SK-N-SH treated with all-trans-retinoic acid at 6 μM for 48 hours (cell line): ENCODE data around the gene RNF144B.

Experiments used
- ATAC-seq: fragments of 200-7000 bp; cut with Tn5 transposase; 3 replicates; pipeline ENCODE4 v1.9.1; 2020; ENCODE audit warnings: mild to moderate bottlenecking, moderate library complexity
- ARNTL ChIP-seq: fragments of 450-650 bp; formaldehyde crosslinking; IDR thresholded peaks from 2 replicates; pipeline ENCODE4 v1.5.0; 2020; ENCODE audit warnings: low read depth, mild to moderate bottlenecking, moderate library complexity, borderline replicate concordance
- BACH2 ChIP-seq: fragments of 250-450 bp; sonication (Bioruptor Pico); IDR thresholded peaks from 2 replicates; pipeline ENCODE4 v1.9.0; 2021; ENCODE audit warnings: mild to moderate bottlenecking, borderline replicate concordance
- CSDC2 ChIP-seq: fragments of 250-450 bp; sonication (Bioruptor Pico); IDR thresholded peaks from 2 replicates; pipeline ENCODE4 v1.5.0; 2020; ENCODE audit warnings: mild to moderate bottlenecking, moderate library complexity
- CSRNP3 ChIP-seq: fragments of 250-450 bp; sonication (Bioruptor Pico); IDR thresholded peaks from 2 replicates; pipeline ENCODE4 v1.5.1; 2021; ENCODE audit warnings: mild to moderate bottlenecking, moderate library complexity
- ESRRG ChIP-seq: fragments of 250-450 bp; sonication (Bioruptor Pico); IDR thresholded peaks from 2 replicates; pipeline ENCODE4 v1.6.1; 2021; ENCODE audit warnings: mild to moderate bottlenecking
- GLIS3 ChIP-seq: fragments of 250-450 bp; sonication (Bioruptor Pico); IDR thresholded peaks from 2 replicates; pipeline ENCODE4 v1.5.0; 2020; ENCODE audit warnings: mild to moderate bottlenecking, moderate library complexity
- ISL1 ChIP-seq: fragments of 250-450 bp; sonication (Bioruptor Pico); IDR thresholded peaks from 2 replicates; pipeline ENCODE4 v2.1.2; 2022; ENCODE audit warnings: mild to moderate bottlenecking, moderate library complexity
- OSR1 ChIP-seq: fragments of 250-450 bp; sonication (Bioruptor Pico); IDR thresholded peaks from 2 replicates; pipeline ENCODE4 v1.8.0; 2022; ENCODE audit warnings: moderate library complexity, mild to moderate bottlenecking, inconsistent platforms
- PATZ1 ChIP-seq: fragments of 250-450 bp; sonication (Bioruptor Pico); IDR thresholded peaks from 2 replicates; pipeline ENCODE4 v1.8.0; 2020; ENCODE audit warnings: mild to moderate bottlenecking, moderate library complexity, borderline replicate concordance
- PPARA ChIP-seq: fragments of 250-450 bp; sonication (Bioruptor Pico); IDR thresholded peaks from 2 replicates; pipeline ENCODE4 v1.5.0; 2020; ENCODE audit warnings: mild to moderate bottlenecking, borderline replicate concordance
- SNAI2 ChIP-seq: fragments of 250-450 bp; sonication (Bioruptor Pico); IDR thresholded peaks from 2 replicates; pipeline ENCODE4 v1.5.0; 2020; ENCODE audit warnings: mild to moderate bottlenecking, moderate library complexity
- TCF4 ChIP-seq: fragments of 250-450 bp; sonication (Bioruptor Pico); IDR thresholded peaks from 2 replicates; pipeline ENCODE4 v1.8.0; 2021; ENCODE audit warnings: mild to moderate bottlenecking, moderate library complexity, borderline replicate concordance
- TOX ChIP-seq: fragments of 250-450 bp; sonication (Bioruptor Pico); IDR thresholded peaks from 2 replicates; pipeline ENCODE4 v1.8.0; 2021; ENCODE audit warnings: mild to moderate bottlenecking, moderate library complexity, borderline replicate concordance
- ZC3H10 ChIP-seq: fragments of 250-450 bp; sonication (Bioruptor Pico); IDR thresholded peaks from 2 replicates; pipeline ENCODE4 v1.5.1; 2021; ENCODE audit warnings: mild to moderate bottlenecking, moderate library complexity
- ZFP3 ChIP-seq: fragments of 250-450 bp; sonication (Bioruptor Pico); IDR thresholded peaks from 2 replicates; pipeline ENCODE4 v1.5.0; 2020; ENCODE audit warnings: mild to moderate bottlenecking, moderate library complexity
- ZFP30 ChIP-seq: fragments of 450-650 bp; formaldehyde crosslinking; IDR thresholded peaks from 2 replicates; pipeline ENCODE4 v1.5.0; 2022; ENCODE audit warnings: mild to moderate bottlenecking, moderate library complexity
- ZNF565 ChIP-seq: fragments of 450-650 bp; formaldehyde crosslinking; conservative IDR thresholded peaks from 2 replicates; pipeline ENCODE4 v1.5.0; 2020; ENCODE audit warnings: low read depth, mild to moderate bottlenecking, moderate library complexity
- ZNF8 ChIP-seq: fragments of 450-650 bp; formaldehyde crosslinking; IDR thresholded peaks from 2 replicates; pipeline ENCODE4 v1.5.0; 2020; ENCODE audit warnings: mild to moderate bottlenecking, moderate library complexity
- TF ChIP-seq, protein P1 (sequence below): fragments of 250-450 bp; sonication (Bioruptor Pico); IDR thresholded peaks from 2 replicates; pipeline ENCODE4 v1.5.1; 2020; ENCODE audit warnings: low read depth, mild to moderate bottlenecking, moderate library complexity

Gene RNF144B

DNA sequence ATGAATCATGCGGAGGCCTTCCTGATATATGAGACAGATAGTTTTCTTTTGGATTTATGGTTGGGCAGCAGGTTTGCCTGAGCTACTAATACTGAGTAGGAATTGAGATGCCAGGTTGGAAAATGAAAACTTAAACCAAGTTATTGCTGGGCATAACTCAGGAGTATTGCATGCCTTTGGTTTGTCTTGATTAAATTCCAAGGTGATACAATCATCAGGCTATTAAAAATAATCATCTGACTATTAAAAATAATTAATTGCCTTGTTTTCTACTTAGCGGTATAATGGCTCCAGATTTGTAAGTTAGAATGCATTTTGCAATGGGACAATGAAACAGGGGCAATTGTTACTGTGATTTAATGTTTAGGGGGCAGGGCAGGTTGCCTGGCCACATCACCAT, 15.5 kb upstream of the RNF144B start:
- TF ChIP-seq TCF4 (CRISPR knock-in tag), result no peak
- TF ChIP-seq ZFP30 (CRISPR knock-in tag), result no peak
- no peak for TF ChIP-seq GLIS3 (CRISPR knock-in tag)
- TF ChIP-seq ESRRG (CRISPR knock-in tag), result no peak
- no peak for TF ChIP-seq ARNTL
- TF ChIP-seq ISL1 (CRISPR knock-in tag), result no peak
- TF ChIP-seq SNAI2 (CRISPR knock-in tag), result no peak
- TF ChIP-seq ZNF565 (CRISPR knock-in tag), result no peak
- TF ChIP-seq CSRNP3 (CRISPR knock-in tag), result no peak
- ATAC-seq, result peak; percentile 36; the same call in 2 of the 3 replicates

GRCh38 chr6:18380158-18380836, 6.9 kb upstream of the RNF144B start:
- ATAC-seq, result peak; percentile 44; the same call in 2 of the 3 replicates
- TF ChIP-seq CSDC2, result no peak

- TF ChIP-seq ZFP30 (CRISPR knock-in tag) (no peak), ARNTL (no peak), TOX (CRISPR knock-in tag) (no peak), ZFP3 (CRISPR knock-in tag) (no peak), ESRRG (CRISPR knock-in tag) (no peak), GLIS3 (CRISPR knock-in tag) (no peak)
- no peak for ATAC-seq
Measured at GRCh38 chr6:18380851-18381250, 6.3 kb upstream of the RNF144B start.

GRCh38 chr6:18383441-18383840, 3.7 kb upstream of the RNF144B start:
- TF ChIP-seq, protein P1, sequence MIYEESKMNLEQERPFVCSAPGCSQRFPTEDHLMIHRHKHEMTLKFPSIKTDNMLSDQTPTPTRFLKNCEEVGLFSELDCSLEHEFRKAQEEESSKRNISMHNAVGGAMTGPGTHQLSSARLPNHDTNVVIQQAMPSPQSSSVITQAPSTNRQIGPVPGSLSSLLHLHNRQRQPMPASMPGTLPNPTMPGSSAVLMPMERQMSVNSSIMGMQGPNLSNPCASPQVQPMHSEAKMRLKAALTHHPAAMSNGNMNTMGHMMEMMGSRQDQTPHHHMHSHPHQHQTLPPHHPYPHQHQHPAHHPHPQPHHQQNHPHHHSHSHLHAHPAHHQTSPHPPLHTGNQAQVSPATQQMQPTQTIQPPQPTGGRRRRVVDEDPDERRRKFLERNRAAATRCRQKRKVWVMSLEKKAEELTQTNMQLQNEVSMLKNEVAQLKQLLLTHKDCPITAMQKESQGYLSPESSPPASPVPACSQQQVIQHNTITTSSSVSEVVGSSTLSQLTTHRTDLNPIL (CRISPR knock-in tag), result no peak
- TF ChIP-seq PATZ1 (CRISPR knock-in tag), result no peak
- no peak for TF ChIP-seq ZC3H10 (CRISPR knock-in tag)
- TF ChIP-seq BACH2 (CRISPR knock-in tag), result no peak
- no peak for TF ChIP-seq OSR1 (CRISPR knock-in tag)
- no peak for TF ChIP-seq CSRNP3 (CRISPR knock-in tag)
- TF ChIP-seq ZNF565 (CRISPR knock-in tag), result no peak
- TF ChIP-seq ARNTL, result no peak
- no peak for TF ChIP-seq ISL1 (CRISPR knock-in tag)
- no peak for TF ChIP-seq ZNF8
- TF ChIP-seq PPARA (CRISPR knock-in tag), result no peak
- no peak for TF ChIP-seq TOX (CRISPR knock-in tag)

GRCh38 chr6:18384621-18385020, 2.5 kb upstream of the RNF144B start:
- TF ChIP-seq ZNF565 (CRISPR knock-in tag) (no peak), TCF4 (CRISPR knock-in tag) (no peak), SNAI2 (CRISPR knock-in tag) (no peak), OSR1 (CRISPR knock-in tag) (no peak), ZFP30 (CRISPR knock-in tag) (no peak), CSRNP3 (CRISPR knock-in tag) (no peak), BACH2 (CRISPR knock-in tag) (no peak)
- ATAC-seq, result no peak

More at GRCh38 chr6:18383441-18383840, 3.7 kb upstream of the RNF144B start:
- no peak for ATAC-seq
